Activated T-cell treated with anti-CD3 and anti-CD28 coated beads, Interleukin-2, amount 50 U/mL, for 24 hours (primary cell): ENCODE measurements around the gene SPRY4.
"Not testable (repeated sequence)": the region's sequence is repeated elsewhere in the genome, so short reads cannot be mapped to it uniquely, and the experiment has no call there.

Source experiments
- DNase-seq: peaks from one replicate; pipeline ENCODE4 v3.0.0-alpha.2; 2020
- H3K27ac Mint-ChIP-seq: 2 replicates; pipeline ENCODE4 v1.8.0; 2020; ENCODE audit warnings: mild to moderate bottlenecking, mixed read lengths
- H3K27me3 Mint-ChIP-seq: 2 replicates; pipeline ENCODE4 v1.8.0; 2020; ENCODE audit warnings: mixed read lengths
- H3K36me3 Mint-ChIP-seq: 2 replicates; pipeline ENCODE4 v1.8.0; 2020; ENCODE audit warnings: low read depth, mixed read lengths
- H3K4me1 Mint-ChIP-seq: 2 replicates; pipeline ENCODE4 v1.8.0; 2020; ENCODE audit warnings: low read depth, mixed read lengths
- H3K4me3 Mint-ChIP-seq: 2 replicates; pipeline ENCODE4 v1.8.0; 2020; ENCODE audit warnings: mild to moderate bottlenecking, moderate library complexity, mixed read lengths
- H3K9me3 Mint-ChIP-seq: 2 replicates; pipeline ENCODE4 v1.8.0; 2020; ENCODE audit warnings: mixed read lengths

The SPRY4 gene

GRCh38 chr5:142324871-142325724 lies at the start of gene SPRY4:
Gene SPRY4 (minus strand): TSS chr5:142325021. CDS start chr5:142315108, 9,913 bp downstream.
- Mint-ChIP-seq H3K27me3 (peaks cover 68% of the 10 kb centered on the region), H3K9me3 (no peaks in the 10 kb centered on the region), H3K27ac (peak within 1 kb of the TSS; percentile 80), H3K4me3 (peak within 1 kb of the TSS; percentile 83), H3K4me1 (peaks cover 49% of the 10 kb centered on the region), H3K36me3 (no peaks in the 10 kb centered on the region)
- DNase-seq = peak; percentile 91

GRCh38 chr5:142368529-142368928 lies 43.7 kb upstream of the SPRY4 start:
- Mint-ChIP-seq H3K36me3 (no peaks in the 10 kb centered on the region), H3K4me1 (peaks cover 7% of the 10 kb centered on the region), H3K27ac (no peak overlapping the region), H3K9me3 (no peaks in the 10 kb centered on the region), H3K27me3 (no peaks in the 10 kb centered on the region), H3K4me3 (no peak overlapping the region)
- DNase-seq = no peak

- Mint-ChIP-seq H3K9me3 (no peaks in the 10 kb centered on the region), H3K4me3 (no peak overlapping the region), H3K36me3 (no peaks in the 10 kb centered on the region), H3K4me1 (peaks cover 10% of the 10 kb centered on the region), H3K27me3 (no peaks in the 10 kb centered on the region), H3K27ac (no peak overlapping the region)
- DNase-seq = no peak
Observed at GRCh38 chr5:142366007-142366406, 41.2 kb upstream of the SPRY4 start.

- Mint-ChIP-seq H3K27me3 (no peaks in the 10 kb centered on the region), H3K27ac (no peak overlapping the region), H3K4me1 (peaks cover 25% of the 10 kb centered on the region), H3K36me3 (no peaks in the 10 kb centered on the region), H3K9me3 (no peaks in the 10 kb centered on the region), H3K4me3 (no peak overlapping the region)
- DNase-seq = no peak
Observed at GRCh38 chr5:142364251-142365145, 39.7 kb upstream of the SPRY4 start.

GRCh38 chr5:142363619-142363963 lies 38.8 kb upstream of the SPRY4 start:
- H3K36me3 Mint-ChIP-seq = no peaks in the 10 kb centered on the region
- H3K27ac Mint-ChIP-seq = no peak overlapping the region
- no peak for DNase-seq
- H3K9me3 Mint-ChIP-seq = no peaks in the 10 kb centered on the region
- peaks cover 33% of the 10 kb centered on the region for H3K4me1 Mint-ChIP-seq
- H3K27me3 Mint-ChIP-seq = no peaks in the 10 kb centered on the region
- no peak overlapping the region for H3K4me3 Mint-ChIP-seq

- not testable (repeated sequence) for DNase-seq, H3K9me3 Mint-ChIP-seq, H3K27ac Mint-ChIP-seq, H3K4me3 Mint-ChIP-seq, H3K27me3 Mint-ChIP-seq, H3K36me3 Mint-ChIP-seq
- H3K4me1 Mint-ChIP-seq = peaks cover 47% of the 10 kb centered on the region
Observed at GRCh38 chr5:142362193-142362592, 37.4 kb upstream of the SPRY4 start.

- H3K27me3 Mint-ChIP-seq = no peaks in the 10 kb centered on the region
- DNase-seq = no peak
- peaks cover 49% of the 10 kb centered on the region for H3K4me1 Mint-ChIP-seq
- H3K27ac Mint-ChIP-seq = no peak overlapping the region
- H3K36me3 Mint-ChIP-seq = no peaks in the 10 kb centered on the region
- H3K4me3 Mint-ChIP-seq = no peak overlapping the region
- H3K9me3 Mint-ChIP-seq = no peaks in the 10 kb centered on the region
Observed at GRCh38 chr5:142360607-142361120, 35.8 kb upstream of the SPRY4 start.

- DNase-seq = no peak
- Mint-ChIP-seq H3K27ac (no peak overlapping the region), H3K4me1 (peaks cover 48% of the 10 kb centered on the region), H3K27me3 (no peaks in the 10 kb centered on the region), H3K9me3 (no peaks in the 10 kb centered on the region), H3K36me3 (no peaks in the 10 kb centered on the region), H3K4me3 (no peak overlapping the region)
Observed at GRCh38 chr5:142360051-142360498, 35.3 kb upstream of the SPRY4 start.

- Mint-ChIP-seq H3K27me3 (no peaks in the 10 kb centered on the region), H3K36me3 (no peaks in the 10 kb centered on the region), H3K9me3 (no peaks in the 10 kb centered on the region), H3K4me3 (no peak overlapping the region), H3K27ac (no peak overlapping the region), H3K4me1 (peaks cover 54% of the 10 kb centered on the region)
- no peak for DNase-seq
Observed at GRCh38 chr5:142358648-142359047, 33.8 kb upstream of the SPRY4 start.

- no peaks in the 10 kb centered on the region for H3K27me3 Mint-ChIP-seq
- H3K4me3 Mint-ChIP-seq = peak overlapping the region; percentile 70
- DNase-seq = no peak
- H3K27ac Mint-ChIP-seq = peak overlapping the region; percentile 88
- H3K9me3 Mint-ChIP-seq = no peaks in the 10 kb centered on the region
- H3K4me1 Mint-ChIP-seq = peaks cover 57% of the 10 kb centered on the region
- no peaks in the 10 kb centered on the region for H3K36me3 Mint-ChIP-seq
Observed at GRCh38 chr5:142358121-142358520, 33.3 kb upstream of the SPRY4 start.

GRCh38 chr5:142357469-142358090 lies 32.8 kb upstream of the SPRY4 start:
- peak; percentile 56 for DNase-seq
- H3K27ac Mint-ChIP-seq = peak overlapping the region; percentile 88
- no peaks in the 10 kb centered on the region for H3K27me3 Mint-ChIP-seq
- H3K4me3 Mint-ChIP-seq = peak overlapping the region; percentile 70
- no peaks in the 10 kb centered on the region for H3K36me3 Mint-ChIP-seq
- H3K4me1 Mint-ChIP-seq = peaks cover 58% of the 10 kb centered on the region
- H3K9me3 Mint-ChIP-seq = no peaks in the 10 kb centered on the region

GRCh38 chr5:142356716-142357468 lies 32.1 kb upstream of the SPRY4 start:
- peak overlapping the region; percentile 93 for H3K27ac Mint-ChIP-seq
- peaks cover 58% of the 10 kb centered on the region for H3K4me1 Mint-ChIP-seq
- H3K27me3 Mint-ChIP-seq = no peaks in the 10 kb centered on the region
- DNase-seq = peak; percentile 95
- H3K9me3 Mint-ChIP-seq = no peaks in the 10 kb centered on the region
- H3K36me3 Mint-ChIP-seq = no peaks in the 10 kb centered on the region
- H3K4me3 Mint-ChIP-seq = peak overlapping the region; percentile 72

- H3K9me3 Mint-ChIP-seq = no peaks in the 10 kb centered on the region
- H3K27me3 Mint-ChIP-seq = no peaks in the 10 kb centered on the region
- H3K27ac Mint-ChIP-seq = peak overlapping the region; percentile 93
- no peaks in the 10 kb centered on the region for H3K36me3 Mint-ChIP-seq
- H3K4me1 Mint-ChIP-seq = peaks cover 58% of the 10 kb centered on the region
- H3K4me3 Mint-ChIP-seq = peak overlapping the region; percentile 72
- DNase-seq = no peak
Observed at GRCh38 chr5:142356349-142356715, 31.5 kb upstream of the SPRY4 start.

- no peak for DNase-seq
- Mint-ChIP-seq H3K4me3 (no peak overlapping the region), H3K4me1 (peaks cover 26% of the 10 kb centered on the region), H3K9me3 (no peaks in the 10 kb centered on the region), H3K27ac (no peak overlapping the region), H3K27me3 (no peaks in the 10 kb centered on the region), H3K36me3 (no peaks in the 10 kb centered on the region)
Observed at GRCh38 chr5:142353071-142353472, 28.3 kb upstream of the SPRY4 start.
